HEK293 (cell line): ENCODE measurements around the gene TMEM87B.

Experiments used
- CTCF ChIA-PET: fragments of 350-600 bp; formaldehyde crosslinking; extraction: SDS; loops from one replicate; lab custom pipeline; 2021; ENCODE audit warnings: antibody characterized with exemption; lab: Yijun Ruan, JAX
- POLR2A ChIA-PET: fragments of 300-600 bp; formaldehyde crosslinking; extraction: SDS; loops from one replicate; lab custom pipeline; 2020; ENCODE audit warnings: antibody characterized with exemption, inconsistent platforms; lab: Yijun Ruan, JAX
- H3K27ac ChIP-seq: fragments of 200-500 bp; sonication (Bioruptor generic); 2 replicates; pipeline ENCODE4 v1.5.1; 2014; ENCODE audit warnings: low read depth, low read length, control low read depth, inconsistent platforms; ENCODE audit errors: extremely low read depth
- H3K36me3 ChIP-seq, 2 experiments: fragments of 200-500 bp in 1 of 2; sonication (Bioruptor generic) in 1 of 2; 1 replicate in 1 of 2; 2 replicates in 1 of 2; pipeline ENCODE4 v1.5.1; 2014 to 2017; ENCODE audit warnings: inconsistent platforms in 2 of 2, low read length in 2 of 2; ENCODE audit not compliant: control insufficient read depth in 2 of 2, insufficient read depth in 1 of 2
- H3K4me1 ChIP-seq: fragments of 200-500 bp; sonication (Bioruptor generic); 2 replicates; pipeline ENCODE4 v1.5.1; 2014; ENCODE audit warnings: mild to moderate bottlenecking, low read length, inconsistent platforms; ENCODE audit not compliant: control insufficient read depth, insufficient read depth
- H3K4me3 ChIP-seq: 2 replicates; pipeline ENCODE4 v1.5.1; 2011; ENCODE audit warnings: low read depth, mild to moderate bottlenecking, control low read depth, low read length, moderate library complexity
- H3K9me3 ChIP-seq: fragments of 200-500 bp; sonication (Bioruptor generic); 2 replicates; pipeline ENCODE4 v1.5.1; 2014; ENCODE audit warnings: low read depth, low read length, inconsistent platforms; ENCODE audit not compliant: control insufficient read depth, insufficient read depth
- KLF10 ChIP-seq: fragments of 450-650 bp; IDR thresholded peaks from 2 replicates; pipeline ENCODE4 v1.5.1; 2018; ENCODE audit warnings: missing biosample characterization, mild to moderate bottlenecking, missing genetic modification characterization
- MYNN ChIP-seq: fragments of 450-650 bp; formaldehyde crosslinking; IDR thresholded peaks from 2 replicates; pipeline ENCODE4 v1.5.1; 2016; ENCODE audit warnings: missing biosample characterization, missing genetic modification characterization, borderline replicate concordance
- MZF1 ChIP-seq: fragments of 450-650 bp; formaldehyde crosslinking; IDR thresholded peaks from 2 replicates; pipeline ENCODE4 v1.5.1; 2017; ENCODE audit warnings: missing biosample characterization, missing genetic modification characterization, borderline replicate concordance
- OSR2 ChIP-seq: fragments of 450-650 bp; formaldehyde crosslinking; IDR thresholded peaks from 2 replicates; pipeline ENCODE4 v1.5.1; 2016; ENCODE audit warnings: missing biosample characterization, missing genetic modification characterization
- PRDM6 ChIP-seq: fragments of 450-650 bp; formaldehyde crosslinking; IDR thresholded peaks from 2 replicates; pipeline ENCODE4 v1.5.1; 2017; ENCODE audit warnings: missing biosample characterization, missing genetic modification characterization
- YY2 ChIP-seq: fragments of 450-650 bp; formaldehyde crosslinking; IDR thresholded peaks from 2 replicates; pipeline ENCODE4 v1.5.1; 2016; ENCODE audit warnings: missing biosample characterization, missing genetic modification characterization
- ZEB2 ChIP-seq: fragments of 450-650 bp; formaldehyde crosslinking; IDR thresholded peaks from 2 replicates; pipeline ENCODE4 v1.5.1; 2016; ENCODE audit warnings: missing biosample characterization, missing genetic modification characterization
- ZFHX2 ChIP-seq: fragments of 450-650 bp; formaldehyde crosslinking; conservative IDR thresholded peaks from 2 replicates; pipeline ENCODE4 v1.5.1; 2016; ENCODE audit warnings: missing biosample characterization, missing genetic modification characterization
- ZFP37 ChIP-seq: fragments of 450-650 bp; formaldehyde crosslinking; IDR thresholded peaks from 2 replicates; pipeline ENCODE4 v1.5.1; 2016; ENCODE audit warnings: missing biosample characterization, missing genetic modification characterization
- ZNF10 ChIP-seq: fragments of 450-650 bp; formaldehyde crosslinking; IDR thresholded peaks from 2 replicates; pipeline ENCODE4 v1.5.1; 2017; ENCODE audit warnings: missing biosample characterization, missing genetic modification characterization
- ZNF18 ChIP-seq: fragments of 450-650 bp; formaldehyde crosslinking; IDR thresholded peaks from 2 replicates; pipeline ENCODE4 v1.5.1; 2016; ENCODE audit warnings: missing biosample characterization, missing genetic modification characterization
- ZNF211 ChIP-seq: fragments of 450-650 bp; formaldehyde crosslinking; IDR thresholded peaks from 2 replicates; pipeline ENCODE4 v1.5.1; 2016; ENCODE audit warnings: low read depth, missing biosample characterization, missing genetic modification characterization
- ZNF391 ChIP-seq: fragments of 450-650 bp; formaldehyde crosslinking; IDR thresholded peaks from 2 replicates; pipeline ENCODE4 v1.5.1; 2016; ENCODE audit warnings: low read depth, missing biosample characterization, missing genetic modification characterization, borderline replicate concordance
- ZNF48 ChIP-seq: fragments of 450-650 bp; formaldehyde crosslinking; IDR thresholded peaks from 2 replicates; pipeline ENCODE4 v1.5.1; 2016; ENCODE audit warnings: missing biosample characterization, missing genetic modification characterization
- ZNF530 ChIP-seq: fragments of 450-650 bp; formaldehyde crosslinking; IDR thresholded peaks from 2 replicates; pipeline ENCODE4 v1.5.1; 2016; ENCODE audit warnings: low read depth, missing biosample characterization, missing genetic modification characterization
- ZNF660 ChIP-seq: fragments of 450-650 bp; IDR thresholded peaks from 2 replicates; pipeline ENCODE4 v1.5.1; 2018; ENCODE audit warnings: missing biosample characterization, mild to moderate bottlenecking, missing genetic modification characterization
- ZNF701 ChIP-seq: fragments of 450-650 bp; formaldehyde crosslinking; IDR thresholded peaks from 2 replicates; pipeline ENCODE4 v1.5.1; 2016; ENCODE audit warnings: missing biosample characterization, missing genetic modification characterization
- ZNF707 ChIP-seq: fragments of 450-650 bp; formaldehyde crosslinking; IDR thresholded peaks from 2 replicates; pipeline ENCODE4 v1.5.1; 2016; ENCODE audit warnings: missing biosample characterization, missing genetic modification characterization
- TF ChIP-seq, protein P1 (sequence below): fragments of 450-650 bp; formaldehyde crosslinking; IDR thresholded peaks from 2 replicates; pipeline ENCODE4 v1.5.1; 2016; ENCODE audit warnings: missing biosample characterization, missing genetic modification characterization
- TF ChIP-seq, protein P2 (sequence below): fragments of 450-650 bp; formaldehyde crosslinking; IDR thresholded peaks from 2 replicates; pipeline ENCODE4 v1.5.1; 2017; ENCODE audit warnings: missing biosample characterization, missing genetic modification characterization
- TF ChIP-seq, protein P3 (sequence below): fragments of 450-650 bp; formaldehyde crosslinking; IDR thresholded peaks from 2 replicates; pipeline ENCODE4 v1.5.1; 2016; ENCODE audit warnings: missing biosample characterization, missing genetic modification characterization

TMEM87B gene

DNA sequence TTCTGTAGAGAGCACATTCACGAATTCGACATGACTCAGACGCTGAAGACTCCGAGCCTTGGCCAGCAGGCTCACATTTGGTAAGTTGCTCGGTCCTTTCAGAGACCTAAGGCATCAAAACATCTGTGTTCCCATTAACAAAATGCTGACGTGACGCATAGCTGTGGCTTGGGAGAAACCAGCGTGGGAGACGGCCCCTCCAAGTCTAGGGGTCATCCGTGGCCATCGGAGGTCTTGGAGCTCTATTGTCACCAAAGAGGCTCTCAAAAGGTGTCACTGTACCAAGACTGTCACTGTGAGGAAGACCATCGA, 98.1 kb downstream of the TMEM87B start:
- Histone ChIP-seq H3K4me3 (no peak overlapping the region), H3K36me3 (no peaks in the 10 kb centered on the region), H3K4me1 (no peaks in the 10 kb centered on the region), H3K9me3 (no peaks in the 10 kb centered on the region), H3K27ac (no peak overlapping the region)
- TF ChIP-seq MZF1 (tag by site-specific recombination) (no peak), ZEB2 (no peak), ZNF660 (tag by site-specific recombination) (no peak), MYNN (tag by site-specific recombination) (no peak), ZNF391 (tag by site-specific recombination) (no peak), ZNF707 (no peak), ZNF48 (tag by site-specific recombination) (no peak), ZNF530 (tag by site-specific recombination) (no peak), ZNF18 (no peak), ZFP37 (no peak), ZNF211 (tag by site-specific recombination) (no peak), ZFHX2 (tag by site-specific recombination) (no peak), ZNF10 (no peak), KLF10 (tag by site-specific recombination) (no peak), YY2 (tag by site-specific recombination) (no peak), ZNF701 (tag by site-specific recombination) (no peak), OSR2 (tag by site-specific recombination) (no peak)
- TF ChIP-seq, protein P1, sequence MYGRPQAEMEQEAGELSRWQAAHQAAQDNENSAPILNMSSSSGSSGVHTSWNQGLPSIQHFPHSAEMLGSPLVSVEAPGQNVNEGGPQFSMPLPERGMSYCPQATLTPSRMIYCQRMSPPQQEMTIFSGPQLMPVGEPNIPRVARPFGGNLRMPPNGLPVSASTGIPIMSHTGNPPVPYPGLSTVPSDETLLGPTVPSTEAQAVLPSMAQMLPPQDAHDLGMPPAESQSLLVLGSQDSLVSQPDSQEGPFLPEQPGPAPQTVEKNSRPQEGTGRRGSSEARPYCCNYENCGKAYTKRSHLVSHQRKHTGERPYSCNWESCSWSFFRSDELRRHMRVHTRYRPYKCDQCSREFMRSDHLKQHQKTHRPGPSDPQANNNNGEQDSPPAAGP, result no peak
- TF ChIP-seq, protein P2, sequence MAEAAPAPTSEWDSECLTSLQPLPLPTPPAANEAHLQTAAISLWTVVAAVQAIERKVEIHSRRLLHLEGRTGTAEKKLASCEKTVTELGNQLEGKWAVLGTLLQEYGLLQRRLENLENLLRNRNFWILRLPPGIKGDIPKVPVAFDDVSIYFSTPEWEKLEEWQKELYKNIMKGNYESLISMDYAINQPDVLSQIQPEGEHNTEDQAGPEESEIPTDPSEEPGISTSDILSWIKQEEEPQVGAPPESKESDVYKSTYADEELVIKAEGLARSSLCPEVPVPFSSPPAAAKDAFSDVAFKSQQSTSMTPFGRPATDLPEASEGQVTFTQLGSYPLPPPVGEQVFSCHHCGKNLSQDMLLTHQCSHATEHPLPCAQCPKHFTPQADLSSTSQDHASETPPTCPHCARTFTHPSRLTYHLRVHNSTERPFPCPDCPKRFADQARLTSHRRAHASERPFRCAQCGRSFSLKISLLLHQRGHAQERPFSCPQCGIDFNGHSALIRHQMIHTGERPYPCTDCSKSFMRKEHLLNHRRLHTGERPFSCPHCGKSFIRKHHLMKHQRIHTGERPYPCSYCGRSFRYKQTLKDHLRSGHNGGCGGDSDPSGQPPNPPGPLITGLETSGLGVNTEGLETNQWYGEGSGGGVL (tag by site-specific recombination), result no peak
- TF ChIP-seq, protein P3, sequence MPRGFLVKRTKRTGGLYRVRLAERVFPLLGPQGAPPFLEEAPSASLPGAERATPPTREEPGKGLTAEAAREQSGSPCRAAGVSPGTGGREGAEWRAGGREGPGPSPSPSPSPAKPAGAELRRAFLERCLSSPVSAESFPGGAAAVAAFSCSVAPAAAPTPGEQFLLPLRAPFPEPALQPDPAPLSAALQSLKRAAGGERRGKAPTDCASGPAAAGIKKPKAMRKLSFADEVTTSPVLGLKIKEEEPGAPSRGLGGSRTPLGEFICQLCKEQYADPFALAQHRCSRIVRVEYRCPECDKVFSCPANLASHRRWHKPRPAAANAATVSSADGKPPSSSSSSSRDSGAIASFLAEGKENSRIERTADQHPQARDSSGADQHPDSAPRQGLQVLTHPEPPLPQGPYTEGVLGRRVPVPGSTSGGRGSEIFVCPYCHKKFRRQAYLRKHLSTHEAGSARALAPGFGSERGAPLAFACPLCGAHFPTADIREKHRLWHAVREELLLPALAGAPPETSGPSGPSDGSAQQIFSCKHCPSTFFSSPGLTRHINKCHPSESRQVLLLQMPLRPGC (tag by site-specific recombination), result no peak
- POLR2A ChIA-PET, result no interaction called here
- CTCF ChIA-PET, result interaction anchor here (0.7 kb wide), 1 partner anchor 107 kb away, joined by 3 read pairs; no protein-coding TSS in a partner anchor

- H3K27ac ChIP-seq, result no peak overlapping the region
- H3K36me3 ChIP-seq, result no peaks in the 10 kb centered on the region
- H3K9me3 ChIP-seq, result no peaks in the 10 kb centered on the region
- no peak overlapping the region for H3K4me3 ChIP-seq
- TF ChIP-seq PRDM6 (tag by site-specific recombination), result no peak
- CTCF ChIA-PET, result interaction anchor here (0.7 kb wide), 1 partner anchor 107 kb away, joined by 3 read pairs; no protein-coding TSS in a partner anchor
- H3K4me1 ChIP-seq, result no peaks in the 10 kb centered on the region
- POLR2A ChIA-PET, result no interaction called here
These were observed 98.4 kb downstream of the TMEM87B start for GRCh38 chr2:112153501-112153900.
